HG03039 (cell line): ENCODE data around the gene ABHD12.
"Not testable (repeated sequence)": the region's sequence is repeated elsewhere in the genome, so short reads cannot be mapped to it uniquely, and the experiment has no call there.

ENCODE experiments used
- ATAC-seq: cut with Tn5 transposase; IDR thresholded peaks from one replicate; pipeline ENCODE4 v1.9.1; 2021; ENCODE audit warnings: mild to moderate bottlenecking, moderate library complexity; ENCODE audit not compliant: unreplicated experiment

Gene ABHD12

DNA sequence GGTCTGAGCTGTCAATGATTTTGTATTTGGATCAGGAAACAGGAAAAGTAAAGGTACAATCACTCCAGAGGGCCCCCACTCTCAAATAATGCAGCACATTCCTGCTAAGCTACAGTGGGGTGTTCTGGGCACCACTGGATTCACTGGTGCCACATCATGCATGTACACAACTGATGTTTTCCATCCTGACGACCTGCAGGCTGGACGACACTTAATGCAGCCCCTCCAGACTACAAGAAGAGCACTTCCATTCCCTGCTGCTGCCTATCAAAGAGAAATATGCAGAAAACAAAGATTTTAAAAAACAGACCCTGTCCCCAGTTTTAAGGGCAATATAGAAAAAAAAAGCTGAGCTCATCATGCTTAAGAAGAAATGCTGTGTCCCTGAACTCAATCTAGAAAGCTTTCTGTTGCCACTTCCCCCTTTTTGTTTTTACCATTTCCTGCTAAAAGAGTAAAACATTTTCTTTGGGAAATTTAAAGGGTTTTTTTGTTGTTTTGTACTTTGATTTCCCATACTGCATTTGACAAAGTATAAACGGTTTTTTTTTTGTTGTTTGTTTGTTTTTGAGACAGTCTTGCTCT lies 35.5 kb downstream of the ABHD12 start:
- ATAC-seq = no peak

DNA sequence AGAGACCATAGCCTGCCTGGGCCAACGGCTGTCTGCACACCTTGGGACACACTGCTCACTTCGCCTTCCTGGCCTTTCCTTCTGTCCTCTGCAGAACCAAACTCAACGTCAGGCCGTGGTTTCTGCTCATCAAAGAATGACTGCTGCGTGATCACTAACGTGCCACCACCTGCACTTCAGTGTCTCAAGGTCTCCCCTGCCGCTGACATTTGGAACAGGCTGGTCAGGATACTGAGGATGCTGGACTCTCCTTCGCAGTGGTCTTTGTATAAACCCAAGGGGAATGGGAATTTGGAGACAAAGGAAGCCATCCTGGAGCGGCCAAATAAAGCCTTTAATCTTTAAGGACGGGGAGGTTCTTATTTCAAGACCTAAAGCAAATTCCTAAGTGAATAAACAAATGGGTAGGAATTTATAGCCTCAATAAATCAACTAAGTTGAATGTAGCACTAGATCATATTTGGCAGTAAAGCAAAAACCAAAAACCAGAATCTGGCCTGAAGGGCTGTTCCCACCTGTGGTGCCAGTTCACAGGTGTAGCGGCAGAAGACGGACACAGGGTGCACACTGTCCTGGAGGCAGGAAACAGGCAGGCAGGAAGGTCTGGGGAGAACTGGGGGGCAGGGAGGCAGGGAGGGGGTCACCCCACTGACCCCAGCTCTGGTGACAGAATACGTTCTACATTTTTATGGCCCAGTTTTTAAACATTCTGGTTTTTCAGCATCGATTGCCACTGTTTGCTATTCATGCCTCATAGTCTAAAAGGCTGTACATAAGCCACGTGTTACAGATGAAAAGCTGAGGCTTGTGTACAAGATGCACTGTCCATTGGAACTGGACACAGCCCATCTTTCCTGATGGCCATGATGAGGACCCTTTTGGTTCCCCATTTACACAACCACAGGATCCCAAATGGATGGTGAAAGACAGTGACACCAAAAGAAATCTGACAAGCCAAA lies 36.6 kb downstream of the ABHD12 start:
- no peak for ATAC-seq

DNA sequence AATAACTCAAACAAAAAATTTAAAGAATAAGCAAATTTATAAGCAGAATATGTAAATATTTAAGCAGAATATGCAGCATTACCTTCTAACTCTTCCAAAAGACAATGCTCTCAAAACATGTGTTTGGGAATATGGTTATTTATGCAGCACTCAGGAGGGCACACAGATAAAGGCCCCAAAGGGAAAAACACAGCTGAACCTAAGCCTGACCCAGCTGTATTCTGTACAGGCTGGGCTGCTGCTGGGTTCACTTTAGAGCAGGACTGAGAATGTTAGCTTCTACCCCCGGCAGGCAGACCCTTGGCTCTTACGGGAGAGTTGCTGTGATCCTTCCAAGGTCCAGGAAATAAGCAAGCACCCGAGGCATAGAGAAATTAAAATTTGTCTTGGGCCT lies 37.3 kb downstream of the ABHD12 start:
- ATAC-seq = no peak

DNA sequence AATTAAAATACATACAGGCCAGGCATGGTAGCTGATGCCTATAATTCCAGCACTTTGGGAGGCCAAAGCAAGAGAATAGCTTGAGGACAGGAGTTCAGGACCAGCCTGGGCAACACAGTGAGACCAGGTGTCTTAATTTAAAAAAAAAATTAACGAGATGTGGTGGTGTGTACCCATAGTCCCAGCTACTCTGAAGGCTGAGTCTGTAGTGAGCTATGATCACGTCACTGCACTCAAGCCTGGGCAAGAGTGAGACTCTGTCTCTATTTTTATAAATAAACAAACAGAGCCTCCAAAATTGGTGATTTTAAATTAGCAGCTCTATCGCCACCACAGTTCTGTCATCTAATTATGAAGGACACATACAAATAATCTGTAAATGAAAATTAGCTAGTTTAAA lies 37.9 kb downstream of the ABHD12 start:
- no peak for ATAC-seq

DNA sequence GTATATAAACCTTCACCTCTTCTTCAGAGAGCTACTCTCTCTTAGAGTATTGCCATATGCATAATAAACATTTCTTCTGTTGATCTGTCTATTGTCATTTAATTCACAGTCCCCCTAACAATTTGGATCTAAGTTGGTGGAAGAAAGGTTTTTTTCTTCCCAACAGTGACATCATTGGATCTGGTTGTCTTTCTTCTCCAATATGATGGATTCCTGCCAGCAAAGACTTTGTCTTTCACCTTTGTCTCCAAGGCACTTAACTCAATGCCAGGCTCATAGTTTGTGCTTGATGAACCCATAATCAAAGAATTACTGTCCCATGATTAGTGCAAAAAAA lies 39.6 kb downstream of the ABHD12 start:
- ATAC-seq = no peak

DNA sequence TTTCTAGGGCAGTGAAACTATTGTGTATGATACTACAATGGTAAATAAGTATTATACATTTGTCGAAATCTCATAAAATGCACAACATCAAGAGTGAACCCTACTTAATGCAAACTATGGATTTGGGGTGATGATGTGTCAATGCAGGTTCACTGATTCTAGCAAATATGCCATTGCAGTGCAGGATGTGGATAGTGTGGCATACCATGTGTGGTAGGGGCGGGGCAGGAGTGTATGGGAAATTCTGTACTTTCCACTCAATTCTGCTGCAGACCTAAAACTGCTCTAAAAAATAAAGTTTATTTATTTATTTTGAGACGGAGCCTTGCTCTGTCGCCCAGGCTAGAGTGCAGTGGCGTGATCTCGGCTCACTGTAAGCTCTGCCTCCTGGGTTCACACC lies 44.3 kb downstream of the ABHD12 start:
- no peak for ATAC-seq

DNA sequence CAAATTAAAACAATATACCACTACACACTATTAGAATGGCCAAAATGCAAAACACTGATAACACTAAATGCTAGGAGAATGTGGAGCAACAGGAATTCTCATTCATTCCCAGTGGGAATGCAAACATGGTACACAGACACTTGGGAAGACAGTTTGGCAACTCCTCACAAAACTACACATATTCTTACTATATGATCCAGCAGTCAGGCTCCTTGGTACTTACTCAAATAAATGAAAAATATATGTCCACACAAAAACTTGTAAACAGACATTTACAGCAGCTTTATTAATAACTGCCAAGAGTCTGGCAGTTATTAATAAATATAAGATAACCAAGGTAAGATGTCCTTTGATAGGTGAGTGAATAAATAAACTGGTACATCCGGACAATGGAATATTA lies 44.9 kb downstream of the ABHD12 start:
- ATAC-seq = no peak

DNA sequence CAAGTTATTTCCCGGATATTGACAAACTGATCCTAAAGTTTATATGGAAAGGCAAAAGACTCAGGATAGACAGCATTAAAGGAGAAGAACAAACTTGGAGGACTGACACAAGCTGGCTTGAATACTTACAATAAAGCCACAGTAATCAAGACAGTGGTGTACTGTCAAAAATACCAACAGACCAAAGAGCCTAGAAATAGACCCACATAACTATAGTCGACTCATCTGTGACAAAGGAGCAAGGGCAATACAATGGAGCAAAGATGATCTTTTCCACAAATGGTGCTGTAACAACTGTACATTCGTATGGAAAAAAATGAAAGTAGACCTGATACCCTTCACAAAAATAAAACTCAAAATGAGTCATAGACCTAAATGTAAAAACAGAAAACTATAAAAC lies 46.0 kb downstream of the ABHD12 start:
- no peak for ATAC-seq

DNA sequence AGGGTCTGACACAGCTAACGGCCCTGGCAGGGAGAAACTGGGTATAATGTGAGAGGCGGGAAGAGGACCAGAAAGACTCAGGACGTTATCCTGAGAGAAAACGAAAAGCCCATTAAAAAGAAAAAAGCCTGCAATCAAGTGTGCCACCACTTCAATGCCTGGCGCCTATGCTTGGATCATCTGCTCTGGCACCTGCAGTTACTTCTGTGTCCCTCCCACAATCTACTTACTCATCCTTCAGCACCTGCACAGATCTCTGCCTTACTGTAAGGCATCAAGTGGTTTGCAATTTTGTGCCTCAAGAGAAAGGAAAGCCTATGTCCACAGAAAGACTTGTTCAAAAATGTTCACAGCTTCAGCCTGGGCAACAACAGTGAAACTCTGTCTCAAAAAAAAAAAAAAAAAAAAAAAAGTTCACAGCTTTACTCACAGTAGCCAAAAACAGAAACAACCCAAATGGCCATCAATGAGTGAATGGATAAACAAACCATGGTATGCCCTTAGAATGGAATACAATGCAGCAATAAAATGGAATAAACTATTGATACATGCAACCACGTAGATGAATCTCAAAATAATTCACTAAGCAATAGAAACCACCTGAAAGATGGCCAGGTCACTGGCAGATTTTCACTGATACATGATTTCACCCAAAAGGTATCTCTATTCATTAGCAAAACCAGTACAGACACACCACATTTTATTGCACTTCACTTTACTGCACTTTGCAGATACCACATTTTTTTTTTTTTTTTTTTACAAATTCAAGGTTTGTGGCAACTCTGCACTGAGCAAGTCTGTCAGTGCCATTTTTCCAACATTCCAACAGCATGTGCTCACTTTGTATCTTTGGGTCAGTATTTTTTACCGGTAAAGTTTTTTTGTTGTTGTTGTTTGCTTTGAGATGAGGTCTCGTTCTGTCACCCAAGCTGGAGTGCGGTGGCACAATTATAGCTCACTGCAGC lies 48.6 kb downstream of the ABHD12 start:
- ATAC-seq = no peak

DNA sequence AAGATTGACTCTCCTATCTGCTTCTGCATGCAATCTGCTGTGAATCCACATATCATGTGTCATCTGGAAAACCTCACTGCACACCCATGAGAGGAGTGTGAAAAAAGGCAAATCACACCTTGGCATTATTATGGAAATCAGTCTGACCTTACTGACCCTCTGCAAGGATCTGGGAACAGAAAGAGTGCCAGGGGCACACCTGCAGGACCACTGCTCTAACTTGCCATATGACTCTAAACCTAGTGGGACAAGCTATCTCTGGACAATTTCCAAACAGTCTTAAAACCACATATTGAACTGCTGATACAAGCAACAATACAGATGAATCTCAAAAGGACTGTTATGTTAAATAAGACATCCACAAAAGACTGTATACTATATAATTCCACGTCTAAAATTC lies 50.3 kb downstream of the ABHD12 start:
- ATAC-seq = no peak

DNA sequence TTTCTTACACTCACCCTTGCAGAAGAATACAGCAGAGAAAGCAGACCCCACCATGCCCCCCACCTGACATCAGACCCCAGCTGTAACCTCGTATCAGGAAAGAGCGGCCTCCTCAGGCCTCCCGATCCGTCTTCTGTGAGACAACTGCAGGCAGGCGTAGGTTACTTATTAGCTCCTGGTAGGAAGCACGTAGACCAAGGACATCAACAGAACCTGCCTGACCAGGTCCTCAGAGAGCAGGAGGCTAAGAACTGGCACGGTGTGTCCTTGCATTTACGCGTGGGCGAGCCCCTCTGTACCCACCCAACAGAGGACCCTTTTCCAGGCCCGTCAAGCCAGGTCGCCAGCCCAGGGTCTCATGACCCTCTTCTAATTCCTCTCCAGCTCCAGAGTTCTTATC lies 51.0 kb downstream of the ABHD12 start:
- ATAC-seq = no peak

DNA sequence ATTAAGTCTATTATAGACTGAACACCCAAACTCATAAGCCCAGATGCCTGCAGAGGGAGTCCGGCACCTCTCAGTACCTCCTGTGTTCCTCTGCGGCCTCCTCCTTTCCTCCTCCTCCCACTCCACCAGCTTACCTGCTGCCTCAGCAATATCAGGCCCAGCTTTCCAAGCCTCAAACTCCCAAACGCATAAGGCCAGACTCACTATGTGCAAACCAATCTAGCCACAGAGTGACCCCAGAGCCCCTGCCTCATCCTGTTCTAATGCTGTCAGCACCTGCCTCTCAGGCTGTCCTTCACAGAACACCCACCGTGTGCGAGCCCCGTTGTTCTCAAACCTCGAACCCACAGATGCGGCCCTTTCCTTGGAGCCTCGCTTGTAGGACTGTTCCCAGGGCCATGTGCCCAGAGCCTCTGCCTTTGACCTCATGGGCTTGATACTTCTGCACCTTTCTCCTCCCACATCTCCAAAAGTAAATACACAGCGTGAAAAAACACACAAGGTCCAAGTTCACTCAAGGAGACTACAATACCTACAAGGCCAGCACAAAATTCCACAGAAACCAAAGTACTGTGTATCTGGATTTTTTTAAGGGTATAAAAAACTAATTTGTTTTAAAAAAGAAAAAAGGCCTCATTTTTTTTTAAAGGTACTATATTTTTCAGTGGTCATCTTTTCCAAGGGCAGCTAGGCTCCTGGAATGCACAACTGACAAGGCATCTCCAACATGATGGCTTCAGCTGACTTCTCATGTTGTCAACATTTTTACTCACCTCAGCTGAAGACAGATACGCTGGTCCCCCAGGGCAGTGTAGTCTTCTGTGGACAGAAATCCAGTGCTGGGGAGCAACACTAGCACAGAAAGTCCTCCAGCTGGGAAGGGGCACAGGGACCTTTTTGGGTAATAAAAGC lies 52.3 kb downstream of the ABHD12 start:
- ATAC-seq = no peak

DNA sequence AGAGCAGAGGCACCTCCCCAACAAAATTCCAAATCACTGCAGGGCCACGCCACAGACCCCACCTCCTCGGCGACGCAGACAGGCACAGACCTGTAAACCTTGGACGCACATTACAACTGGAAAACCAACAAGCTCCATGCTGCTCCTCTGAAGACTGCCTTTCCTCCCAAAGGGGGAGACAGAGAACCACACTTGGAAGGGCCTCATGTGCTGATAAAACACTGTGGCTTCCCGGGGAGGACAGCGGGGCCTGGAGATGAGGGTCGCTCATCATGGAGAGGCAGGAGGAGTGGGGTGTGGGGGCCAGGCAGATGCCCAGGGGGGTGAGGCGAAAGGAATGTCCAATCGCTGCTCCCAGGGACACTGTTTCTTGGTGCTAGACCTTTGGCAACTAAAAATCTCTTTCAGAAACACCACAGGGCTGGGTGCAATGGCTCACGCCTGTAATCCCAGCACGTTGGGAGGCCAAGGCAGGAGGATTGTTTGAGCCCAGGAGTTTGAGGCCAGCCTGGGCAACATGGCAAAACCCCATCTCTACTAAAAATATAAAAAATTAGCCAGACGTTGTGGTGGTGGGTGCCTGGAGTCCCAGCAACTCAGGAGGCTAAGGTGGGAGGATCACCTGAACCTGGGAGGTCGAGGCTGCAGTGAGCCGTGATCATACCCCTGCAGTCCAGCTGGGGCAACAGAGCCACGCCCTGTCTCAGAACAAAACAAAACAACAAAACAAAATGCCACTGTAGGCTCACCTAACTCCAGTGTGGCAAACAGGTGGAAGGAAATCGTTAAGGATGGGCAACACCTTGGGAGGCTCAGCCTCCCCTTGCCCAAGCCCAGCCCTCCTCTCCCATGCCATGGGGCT lies 53.8 kb downstream of the ABHD12 start:
- ATAC-seq = no peak

DNA sequence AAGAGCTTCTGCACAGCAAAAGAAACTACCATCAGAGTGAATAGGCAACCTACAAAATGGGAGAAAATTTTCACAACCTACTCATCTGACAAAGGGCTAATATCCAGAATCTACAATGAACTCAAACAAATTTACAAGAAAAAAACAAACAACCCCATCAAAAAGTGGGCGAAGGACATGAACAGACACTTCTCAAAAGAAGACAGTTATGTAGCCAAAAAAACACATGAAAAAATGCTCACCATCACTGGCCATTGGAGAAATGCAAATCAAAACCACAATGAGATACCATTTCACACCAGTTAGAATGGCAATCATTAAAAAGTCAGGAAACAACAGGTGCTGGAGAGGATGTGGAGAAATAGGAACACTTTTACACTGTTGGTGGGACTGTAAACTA lies 55.7 kb downstream of the ABHD12 start:
- ATAC-seq = not testable (repeated sequence)

DNA sequence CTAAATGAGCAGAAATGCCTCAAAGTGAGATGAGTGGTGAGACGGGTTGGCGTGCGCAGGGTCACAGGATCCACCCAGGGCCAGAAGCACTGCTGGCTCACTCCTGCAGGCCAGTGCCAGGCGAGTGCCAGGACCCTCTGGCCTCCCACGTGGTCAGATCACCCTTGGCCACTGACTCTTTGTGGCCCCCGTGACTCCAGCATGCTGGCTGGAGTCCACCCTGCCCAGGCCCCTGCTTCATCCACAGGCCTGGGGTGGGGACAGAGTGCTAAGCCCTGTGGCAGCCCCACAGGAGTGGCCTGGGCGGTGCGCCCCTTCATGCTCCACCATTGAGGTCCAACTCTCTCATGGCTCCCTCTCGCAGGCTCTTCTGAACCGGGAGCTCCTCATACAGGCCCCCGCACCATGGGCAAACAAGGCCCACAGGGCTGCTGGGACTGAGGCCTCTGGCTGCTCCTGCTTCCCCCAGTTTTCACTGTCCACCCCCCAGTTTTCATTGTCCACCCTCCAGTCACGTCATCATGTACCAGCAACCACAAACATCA lies 61.6 kb downstream of the ABHD12 start:
- ATAC-seq = no peak

DNA sequence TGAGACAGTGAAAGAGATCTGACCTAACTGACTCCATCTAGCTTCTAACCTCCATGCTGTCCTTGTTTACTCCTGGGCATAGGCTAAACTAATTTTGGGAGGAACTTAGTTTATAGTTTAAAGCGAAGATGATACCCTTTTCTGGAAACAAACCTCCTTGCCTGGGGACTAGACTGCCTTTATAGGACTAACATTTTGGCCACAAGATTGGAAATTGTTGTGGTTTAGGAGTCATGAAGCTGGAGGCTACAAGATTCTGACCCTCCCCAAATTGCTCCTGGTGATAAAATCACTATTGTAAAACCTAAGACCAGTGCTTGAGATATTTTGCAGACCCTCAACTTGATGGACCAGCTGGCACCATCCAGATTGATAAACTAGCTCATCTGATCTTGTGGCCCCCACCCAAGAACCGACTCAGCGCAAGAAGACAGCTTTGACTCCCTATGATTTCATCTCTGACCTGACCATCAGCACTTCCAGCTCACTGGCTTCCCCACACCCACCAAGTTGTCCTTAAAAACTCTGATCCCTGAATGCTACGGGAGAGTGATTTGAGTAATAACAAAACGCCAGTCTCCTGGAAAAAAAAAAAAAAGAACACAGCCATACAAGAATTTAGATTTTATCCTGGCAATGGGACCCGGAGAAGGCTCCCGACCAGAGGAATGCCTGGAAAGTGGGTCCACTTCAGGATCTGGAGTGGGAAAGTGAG lies 63.0 kb downstream of the ABHD12 start:
- no peak for ATAC-seq

DNA sequence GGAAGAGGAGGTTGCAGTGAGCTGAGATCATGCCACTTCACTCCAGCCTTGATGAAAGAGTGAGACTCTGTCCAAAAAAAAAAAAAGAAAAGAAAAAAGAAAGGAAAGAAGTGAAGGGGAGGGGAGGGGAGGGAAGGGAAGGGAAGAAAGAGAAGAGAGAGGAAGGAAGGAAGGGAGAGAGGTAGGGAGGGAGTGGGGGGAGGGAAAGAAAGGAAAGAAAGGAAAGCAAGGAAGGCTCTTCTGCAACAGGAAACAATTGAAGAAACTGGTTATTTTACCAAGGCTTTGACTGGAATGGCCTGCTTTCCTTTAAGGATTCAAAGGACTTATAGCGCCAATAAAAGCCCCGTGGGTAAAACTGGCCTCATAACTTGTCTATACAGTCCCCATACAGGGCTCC lies 64.6 kb downstream of the ABHD12 start:
- no peak for ATAC-seq

DNA sequence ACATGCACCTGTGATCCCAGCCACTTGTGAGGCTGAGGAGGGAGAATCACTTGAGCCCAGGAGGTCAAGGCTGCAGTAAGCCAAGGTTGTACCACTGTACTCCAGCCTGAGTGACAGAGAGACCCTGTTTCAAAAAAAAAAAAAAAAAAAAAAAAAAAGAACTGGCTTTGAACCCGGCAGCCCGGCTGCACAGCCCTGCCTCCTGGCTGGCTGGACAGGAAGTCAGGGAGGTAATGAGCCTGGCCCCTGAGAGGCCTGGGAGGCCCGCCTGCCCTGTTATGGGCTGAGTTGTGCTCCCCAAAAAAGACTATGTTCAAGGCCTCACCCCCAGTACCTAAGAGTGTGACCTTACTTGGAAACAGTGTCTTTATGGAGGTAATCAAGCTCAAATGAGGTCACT lies 65.6 kb downstream of the ABHD12 start:
- no peak for ATAC-seq

DNA sequence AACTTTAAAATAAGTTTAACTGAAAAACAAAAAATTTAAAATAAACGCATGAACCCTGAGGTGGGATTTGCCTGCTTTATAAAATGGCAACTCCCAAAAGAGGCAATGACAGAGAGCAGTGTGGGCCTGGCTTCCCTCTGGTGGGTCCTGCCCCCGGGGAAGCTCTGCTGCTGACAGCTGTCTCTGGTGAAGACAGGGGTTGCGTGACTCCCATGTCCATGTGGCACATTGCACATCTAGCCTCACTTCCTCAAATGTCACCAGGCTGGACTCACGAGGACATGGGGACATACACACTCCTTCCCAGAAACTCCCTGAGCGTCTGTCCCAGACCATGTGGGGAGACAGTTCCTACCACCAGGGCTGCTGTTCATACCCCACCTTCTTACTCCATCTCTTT lies 66.2 kb downstream of the ABHD12 start:
- no peak for ATAC-seq
